GM23248 (cell line): ENCODE data around the gene RXRB. TPM values are rescaled to one million over a fixed set of nuclear protein-coding genes. Genes with fewer than 3 reads are reported as not detected.

Experiments used
- DNase-seq: peaks from one replicate; pipeline ENCODE4 v3.0.0-alpha.2; 2015
- H2AFZ ChIP-seq: fragments of 200-600 bp; sonication (generic); 2 replicates; pipeline ENCODE4 v1.6.1; 2016; ENCODE audit warnings: antibody characterized with exemption
- H3F3A ChIP-seq: fragments of 200-600 bp; sonication (generic); 2 replicates; pipeline ENCODE4 v1.6.1; 2016; ENCODE audit warnings: mild to moderate bottlenecking, antibody characterized with exemption, mixed run types; ENCODE audit not compliant: insufficient read depth
- H3K27ac ChIP-seq: fragments of 200-600 bp; sonication (generic); 2 replicates; pipeline ENCODE4 v1.5.1; 2016; ENCODE audit warnings: mild to moderate bottlenecking
- H3K27me3 ChIP-seq: fragments of 200-600 bp; sonication (generic); replicated peaks from 2 replicates; pipeline ENCODE4 v1.6.1; 2016; ENCODE audit warnings: mild to moderate bottlenecking; ENCODE audit not compliant: insufficient read depth
- H3K36me3 ChIP-seq: fragments of 200-600 bp; sonication (generic); 2 replicates; pipeline ENCODE4 v1.6.1; 2016; ENCODE audit warnings: low read depth, mild to moderate bottlenecking
- H3K4me1 ChIP-seq: fragments of 200-600 bp; sonication (generic); 2 replicates; pipeline ENCODE4 v1.6.1; 2016; ENCODE audit warnings: mild to moderate bottlenecking; ENCODE audit not compliant: insufficient read depth
- H3K4me2 ChIP-seq: fragments of 200-600 bp; sonication (generic); one replicate; pipeline ENCODE4 v1.6.1; 2016; ENCODE audit warnings: mild to moderate bottlenecking; ENCODE audit not compliant: unreplicated experiment
- H3K4me3 ChIP-seq: fragments of 200-600 bp; sonication (generic); 2 replicates; pipeline ENCODE4 v1.5.1; 2016; ENCODE audit warnings: mild to moderate bottlenecking
- H3K79me2 ChIP-seq: fragments of 200-600 bp; sonication (generic); 2 replicates; pipeline ENCODE4 v1.6.1; 2016; ENCODE audit warnings: mild to moderate bottlenecking; ENCODE audit not compliant: insufficient read depth
- H3K9ac ChIP-seq: fragments of 200-600 bp; sonication (generic); 2 replicates; pipeline ENCODE4 v1.6.1; 2016; ENCODE audit warnings: mild to moderate bottlenecking
- H3K9me2 ChIP-seq: fragments of 200-600 bp; sonication (generic); 2 replicates; pipeline ENCODE4 v1.6.1; 2016; ENCODE audit warnings: mixed run types, mild to moderate bottlenecking, moderate library complexity; ENCODE audit not compliant: insufficient read depth
- H3K9me3 ChIP-seq: fragments of 200-600 bp; sonication (generic); one replicate; pipeline ENCODE4 v1.6.1; 2017; ENCODE audit warnings: low read depth
- H4K20me1 ChIP-seq: fragments of 200-600 bp; sonication (generic); 2 replicates; pipeline ENCODE4 v1.6.0; 2016; ENCODE audit not compliant: insufficient read depth
- EZH2 ChIP-seq: fragments of 200-600 bp; sonication (generic); IDR thresholded peaks from 2 replicates; pipeline ENCODE4 v1.6.1; 2018; ENCODE audit warnings: antibody characterized with exemption, mild to moderate bottlenecking; ENCODE audit not compliant: insufficient read depth, poor library complexity, severe bottlenecking
- EZH2phosphoT487 ChIP-seq: fragments of 200-600 bp; sonication (generic); IDR thresholded peaks from 2 replicates; pipeline ENCODE4 v1.6.1; 2018; ENCODE audit warnings: antibody characterized with exemption, moderate library complexity, mild to moderate bottlenecking, low read depth; ENCODE audit not compliant: insufficient read depth
- WGBS, 2 experiments: methylation state at CpG; one replicate each; pipeline ENCODE4 v1.1.6; 2015 to 2017; ENCODE audit warnings: low lambda C conversion rate in 2 of 2, low coverage in 1 of 2; ENCODE audit errors: missing lambda C conversion rate in 2 of 2; 5-methylcytosine and 5-hydroxymethylcytosine counted together
- in situ Hi-C: fragments of 300-500 bp; cut with MboI; formaldehyde crosslinking; loops from 2 replicates; pipeline ENCODE4 v1.15.0; 2020
- polyA plus RNA-seq: library from polyadenylated mRNA; unstranded; fragments of >200 nt; fragmentation: Nextera tagmentation; extraction: Ambion mirVana; gene quantifications from 2 replicates; pipeline ENCODE4 v1.2.1, GENCODE V29; 2016
- total RNA-seq: library from RNA; depleted of rRNA; stranded (reverse); fragments of >200 nt; shearing (Covaris generic); gene quantifications from 2 replicates; pipeline ENCODE4 v1.2.3, GENCODE V29; 2014

The RXRB gene
- total and polyA plus RNA-seq, 2 experiments from 2014 or later: 27.7 to 28.1 TPM

DNA sequence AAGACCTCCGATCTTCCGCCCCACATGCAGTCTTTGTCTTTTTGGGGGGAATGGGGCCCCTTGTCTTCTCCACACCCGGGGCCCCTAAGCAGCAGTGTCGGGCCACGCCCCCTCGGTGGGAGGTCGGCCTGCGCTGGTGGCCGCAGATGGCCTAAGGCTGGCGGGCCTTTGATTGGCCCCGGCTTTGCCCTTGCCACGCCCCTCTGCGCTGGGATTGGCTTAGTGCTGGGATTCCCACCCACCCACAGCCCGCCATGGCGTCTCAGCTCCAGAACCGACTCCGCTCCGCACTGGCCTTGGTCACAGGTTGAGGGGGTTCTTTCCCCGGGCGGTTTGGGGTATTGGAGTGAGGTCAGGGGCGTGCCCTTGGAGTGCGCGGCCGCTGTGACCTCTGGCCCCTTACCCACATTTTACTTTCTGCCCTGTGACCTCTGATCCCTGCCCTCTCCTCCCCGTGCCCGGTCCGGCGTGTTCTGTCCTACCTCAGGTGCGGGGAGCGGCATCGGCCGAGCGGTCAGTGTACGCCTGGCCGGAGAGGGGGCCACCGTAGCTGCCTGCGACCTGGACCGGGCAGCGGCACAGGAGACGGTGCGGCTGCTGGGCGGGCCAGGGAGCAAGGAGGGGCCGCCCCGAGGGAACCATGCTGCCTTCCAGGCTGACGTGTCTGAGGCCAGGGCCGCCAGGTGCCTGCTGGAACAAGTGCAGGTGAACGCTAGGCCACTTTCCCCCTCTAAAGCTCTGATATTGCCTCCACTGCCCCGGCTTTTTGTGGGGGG is 4.1 kb upstream of the RXRB start, which contains the start of gene HSD17B8:
Gene HSD17B8, plus strand, starts transcription at position 241 of the 776 bp plus-strand sequence. Its CDS starts 14 bp downstream, at position 255.
- Histone ChIP-seq H3K27me3 (no peaks in the 10 kb centered on the region), H3K79me2 (peaks cover 53% of the 10 kb centered on the region)

GRCh38 chr6:33204165-33204414 is 3.6 kb upstream of the RXRB start:
- Histone ChIP-seq H3K9ac (peak overlapping the region; percentile 88; the same call in 1 of the 2 replicates), H3K4me2 (peak overlapping the region; percentile 97), H3K79me2 (peaks cover 58% of the 10 kb centered on the region), H3K9me3 (no peaks in the 10 kb centered on the region), H2AFZ (no peak overlapping the region), H3K27ac (peak overlapping the region; percentile 92; the same call in 1 of the 2 replicates), H4K20me1 (no peaks in the 10 kb centered on the region), H3K9me2 (no peaks in the 10 kb centered on the region), H3K4me3 (peak overlapping the region; percentile 87; the same call in 1 of the 2 replicates), H3K27me3 (no peaks in the 10 kb centered on the region), H3K4me1 (peaks cover 43% of the 10 kb centered on the region), H3F3A (peaks cover 42% of the 10 kb centered on the region), H3K36me3 (peaks cover 7% of the 10 kb centered on the region)
- TF ChIP-seq EZH2phosphoT487: no peak
- TF ChIP-seq EZH2: no peak
- WGBS, 2 experiments: 0 to 2% methylated on average over 3 to 4 of the region's 4 CpGs
- DNase-seq: no peak
- in situ Hi-C loops: no loop called here

More for the DNA sequence above, 4.1 kb upstream of the RXRB start, which contains the start of gene HSD17B8:
- H3K4me2 ChIP-seq: peak within 1 kb of the TSS; percentile 97
- DNase-seq: peak; percentile 97
- H3K4me3 ChIP-seq: peak within 1 kb of the TSS; percentile 87
- H3K9ac ChIP-seq: peak within 1 kb of the TSS; percentile 88
- H3K9me2 ChIP-seq: no peaks in the 10 kb centered on the region
- peaks cover 7% of the 10 kb centered on the region for H3K36me3 ChIP-seq
- peak within 1 kb of the TSS; percentile 44; the same call in 1 of the 2 replicates for H2AFZ ChIP-seq
- H4K20me1 ChIP-seq: no peaks in the 10 kb centered on the region
- peak within 1 kb of the TSS; percentile 92 for H3K27ac ChIP-seq
- in situ Hi-C loops: no loop called here
- 1 to 3% methylated on average over 46 to 47 of the region's 48 CpGs for WGBS, 2 experiments
- TF ChIP-seq EZH2 (no peak), EZH2phosphoT487 (no peak)
- H3F3A ChIP-seq: peaks cover 44% of the 10 kb centered on the region
- no peaks in the 10 kb centered on the region for H3K9me3 ChIP-seq
- peaks cover 43% of the 10 kb centered on the region for H3K4me1 ChIP-seq

DNA sequence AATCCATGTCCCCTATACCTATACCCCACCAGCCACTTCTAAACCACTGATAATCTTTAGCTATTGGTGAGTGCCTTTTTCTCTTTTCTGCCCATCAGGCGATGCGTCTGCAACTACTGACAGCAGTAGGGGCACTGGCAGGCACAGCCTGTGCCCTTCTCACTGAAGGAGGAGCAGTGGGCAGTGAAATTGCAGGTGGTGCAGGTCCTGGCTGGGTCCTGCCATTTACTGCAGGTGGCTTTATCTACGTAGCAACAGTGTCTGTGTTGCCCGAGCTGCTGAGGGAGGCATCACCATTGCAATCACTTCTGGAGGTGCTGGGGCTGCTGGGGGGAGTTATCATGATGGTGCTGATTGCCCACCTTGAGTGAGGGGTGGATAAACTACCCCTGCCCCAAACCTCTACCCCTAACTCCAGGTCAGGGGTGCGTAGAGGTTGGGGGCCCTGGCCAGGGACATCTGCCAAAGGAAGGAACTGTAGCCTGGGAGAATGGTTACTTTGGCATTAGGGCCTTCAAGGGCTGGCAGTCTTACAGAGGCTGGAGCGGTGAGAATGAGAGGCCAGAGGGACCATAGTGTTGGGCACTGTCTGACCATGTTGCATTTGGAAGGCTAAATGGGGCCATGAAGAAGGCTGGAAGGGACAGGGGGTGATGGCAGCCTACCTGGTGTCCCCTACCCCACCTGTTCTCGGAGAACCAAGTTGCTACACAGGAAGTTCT is 3.1 kb upstream of the RXRB start:
- TF ChIP-seq EZH2 (no peak), EZH2phosphoT487 (no peak)
- 93 to 94% methylated on average over 7 of the region's 7 CpGs for WGBS, 2 experiments
- Histone ChIP-seq H3F3A (peaks cover 40% of the 10 kb centered on the region), H2AFZ (no peak overlapping the region), H3K36me3 (peaks cover 7% of the 10 kb centered on the region), H3K4me1 (peaks cover 43% of the 10 kb centered on the region), H3K79me2 (peaks cover 58% of the 10 kb centered on the region), H3K27me3 (no peaks in the 10 kb centered on the region), H3K4me2 (peak overlapping the region; percentile 97), H3K4me3 (peak overlapping the region; percentile 87; the same call in 1 of the 2 replicates), H3K27ac (peak overlapping the region; percentile 92; the same call in 1 of the 2 replicates), H3K9me3 (no peaks in the 10 kb centered on the region), H3K9ac (peak overlapping the region; percentile 88; the same call in 1 of the 2 replicates), H3K9me2 (no peaks in the 10 kb centered on the region), H4K20me1 (no peaks in the 10 kb centered on the region)
- no peak for DNase-seq
- in situ Hi-C loops: no loop called here

DNA sequence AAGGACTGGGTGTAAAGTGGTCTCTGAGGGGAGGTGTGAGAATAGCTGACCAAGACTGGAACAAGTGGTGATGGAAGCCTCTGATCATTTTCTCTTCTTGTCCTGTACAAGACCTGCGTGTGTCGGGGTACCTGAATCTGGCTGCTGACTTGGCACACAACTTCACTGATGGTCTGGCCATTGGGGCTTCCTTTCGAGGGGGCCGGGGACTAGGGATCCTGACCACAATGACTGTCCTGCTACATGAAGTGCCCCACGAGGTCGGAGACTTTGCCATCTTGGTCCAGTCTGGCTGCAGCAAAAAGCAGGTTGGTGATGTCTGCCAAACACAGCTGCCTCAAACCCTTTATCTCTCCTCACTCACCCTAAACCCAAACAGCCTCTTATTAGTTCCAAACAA is 2.3 kb upstream of the RXRB start:
- no peaks in the 10 kb centered on the region for H3K9me3 ChIP-seq
- H3K9ac ChIP-seq: peak overlapping the region; percentile 100
- peaks cover 7% of the 10 kb centered on the region for H3K36me3 ChIP-seq
- no peak overlapping the region for H3K27ac ChIP-seq
- H3K4me3 ChIP-seq: peak overlapping the region; percentile 99; the same call in 1 of the 2 replicates
- H3K4me1 ChIP-seq: peaks cover 43% of the 10 kb centered on the region
- in situ Hi-C loops: no loop called here
- H3K79me2 ChIP-seq: peaks cover 63% of the 10 kb centered on the region
- H4K20me1 ChIP-seq: no peaks in the 10 kb centered on the region; the same call in 1 of the 2 replicates
- H2AFZ ChIP-seq: no peak overlapping the region
- no peaks in the 10 kb centered on the region for H3K27me3 ChIP-seq
- 77 to 83% methylated on average over 6 of the region's 6 CpGs for WGBS, 2 experiments
- no peaks in the 10 kb centered on the region for H3K9me2 ChIP-seq
- TF ChIP-seq EZH2phosphoT487 (no peak), EZH2 (no peak)
- no peak for DNase-seq
- H3F3A ChIP-seq: peaks cover 45% of the 10 kb centered on the region
- H3K4me2 ChIP-seq: no peak overlapping the region
